ENCODE results near the gene DROSHA. TPM values are rescaled to one million over a fixed set of nuclear protein-coding genes. Genes with fewer than 3 reads are reported as not detected.
"Not testable (repeated sequence)": the region's sequence is repeated elsewhere in the genome, so short reads cannot be mapped to it uniquely, and the experiment has no call there.

The DROSHA gene
- total RNA-seq, 1 donor from 2014 or later: 54.5 TPM

- no peak for DNase-seq
Observed at GRCh38 chr5:31377274-31377946, 154.5 kb downstream of the DROSHA start.

DNA sequence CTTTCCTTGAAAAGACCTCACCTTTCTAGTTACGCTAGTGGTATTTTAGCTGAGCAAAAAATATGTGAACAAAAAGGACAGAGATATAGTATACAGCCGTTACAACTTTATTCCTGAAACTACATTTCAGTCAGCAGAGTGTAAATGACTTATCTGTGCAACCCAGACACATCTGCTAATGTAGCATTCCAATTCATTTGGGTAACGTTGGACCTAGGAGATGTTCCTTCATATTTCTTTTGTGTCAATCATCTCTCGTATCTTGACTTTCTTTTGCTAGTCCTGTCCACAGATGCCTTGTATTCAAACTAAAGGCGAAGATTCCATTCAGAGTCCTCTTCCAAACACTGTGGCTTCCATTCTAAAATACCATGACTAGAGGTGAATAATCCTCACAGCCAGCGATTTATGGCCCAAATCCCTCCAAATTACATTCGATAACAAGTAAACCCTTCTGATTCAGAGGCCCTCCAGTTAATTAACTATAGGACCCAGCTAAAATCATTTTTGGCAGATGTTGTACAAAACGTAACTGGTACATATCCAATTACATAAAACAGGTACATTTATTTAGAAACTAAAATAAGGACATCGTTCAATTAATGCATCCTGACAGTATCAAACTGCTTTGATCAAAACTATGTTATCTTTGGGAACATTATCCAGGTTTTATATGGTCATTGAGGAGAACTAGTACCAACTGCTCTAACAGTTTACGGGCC, 155.7 kb downstream of the DROSHA start:
- DNase-seq: no peak

DNA sequence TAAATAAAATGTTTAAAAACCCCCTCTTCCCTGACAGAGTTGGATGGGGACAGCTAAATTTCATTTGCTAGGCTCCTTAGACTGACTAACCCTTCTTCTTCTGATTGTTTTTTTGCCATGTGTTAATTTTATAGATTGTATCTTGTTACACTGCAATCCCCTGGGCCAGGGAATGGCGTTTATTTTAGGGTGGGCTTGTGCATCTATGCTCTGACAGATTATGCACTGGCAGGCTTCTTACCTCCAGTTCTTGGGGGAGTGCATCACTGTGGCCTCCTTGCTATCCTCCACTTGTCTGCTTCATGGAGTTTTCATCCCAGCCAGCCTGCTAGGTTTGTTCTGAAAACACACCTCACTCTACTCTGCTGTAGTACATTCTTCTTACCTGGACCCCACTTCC, 159.8 kb downstream of the DROSHA start:
- no peak for DNase-seq

DNA sequence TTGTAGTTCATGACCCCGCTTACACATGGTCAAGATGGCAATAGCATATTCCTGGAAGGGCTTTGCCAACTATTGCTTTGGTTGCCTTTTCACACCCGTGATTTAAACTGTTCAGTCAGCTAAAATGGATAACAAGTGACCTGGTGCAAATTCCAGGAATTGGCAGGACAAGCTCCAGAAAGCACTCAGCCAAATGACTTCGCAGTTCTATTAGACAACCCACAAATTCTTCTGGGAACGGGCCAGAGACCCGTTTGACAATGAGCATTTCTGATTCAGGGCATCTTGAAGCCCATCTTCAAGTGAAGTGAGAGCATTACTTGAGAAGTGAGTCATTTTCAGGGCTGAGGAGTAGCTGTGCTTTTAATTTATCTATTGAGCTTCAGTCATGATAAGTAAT, 165.0 kb downstream of the DROSHA start:
- no peak for DNase-seq

- DNase-seq: no peak
Observed at GRCh38 chr5:31365776-31366175, 166.1 kb downstream of the DROSHA start.

GRCh38 chr5:31364881-31365636, 166.8 kb downstream of the DROSHA start:
- no peak for DNase-seq

- no peak for DNase-seq
Observed at GRCh38 chr5:31362931-31363568, 168.8 kb downstream of the DROSHA start.

DNA sequence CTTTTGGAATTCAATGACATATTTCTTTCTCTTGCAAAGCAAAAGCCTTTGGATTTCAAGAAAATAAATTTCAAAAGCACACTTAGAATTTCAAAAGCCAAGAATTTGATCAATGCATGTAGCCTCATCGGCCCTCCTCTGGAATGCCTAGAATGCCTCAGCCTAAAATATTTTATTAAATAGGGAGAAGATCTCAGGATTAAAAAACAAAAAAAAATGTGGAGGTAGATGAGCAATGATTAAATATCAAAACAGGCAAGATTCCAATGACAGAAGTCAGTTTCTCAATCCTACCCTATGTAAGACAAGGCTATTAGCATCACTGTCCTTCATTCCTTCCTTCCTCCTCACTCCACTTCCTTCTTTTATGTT, 169.4 kb downstream of the DROSHA start:
- no peak for DNase-seq

DNA sequence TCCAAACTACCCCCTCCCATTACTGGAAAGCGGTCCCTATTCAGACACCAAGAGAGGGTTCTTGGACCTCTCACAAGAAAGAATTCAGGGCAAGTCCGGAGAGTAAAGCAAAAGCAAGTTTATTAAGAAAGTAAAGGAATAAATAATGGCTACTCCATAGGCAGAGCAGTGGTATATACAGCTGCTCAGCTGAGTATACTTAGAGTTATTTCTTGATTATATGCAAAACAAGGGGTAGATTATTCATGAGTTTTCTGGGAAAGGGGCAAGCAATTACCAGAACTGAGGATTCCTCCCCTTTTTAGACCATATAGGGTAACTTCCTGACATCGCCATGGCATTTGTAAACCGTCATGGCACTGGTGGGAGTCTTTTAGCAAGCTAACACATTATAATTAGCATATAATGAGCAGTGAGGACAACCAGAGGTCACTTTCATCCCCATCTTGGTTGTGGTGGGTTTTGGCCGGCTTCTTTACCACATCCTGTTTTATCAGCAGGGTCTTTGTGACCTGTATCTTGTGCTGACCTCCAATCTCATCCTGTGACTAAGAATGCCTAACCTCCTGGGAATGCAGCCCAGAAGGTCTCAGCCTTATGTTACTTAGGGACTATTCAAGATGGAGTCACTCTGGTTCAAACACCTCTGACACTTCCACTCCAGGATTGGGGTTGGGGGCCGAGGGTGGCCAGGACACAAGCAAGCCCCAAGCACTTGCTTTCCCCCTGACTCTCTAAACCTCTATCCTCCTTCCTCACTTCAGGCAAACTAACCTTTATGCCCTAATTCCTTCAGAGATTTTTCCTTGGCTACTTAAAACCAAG, 170.0 kb downstream of the DROSHA start:
- not testable (repeated sequence) for DNase-seq

DNA sequence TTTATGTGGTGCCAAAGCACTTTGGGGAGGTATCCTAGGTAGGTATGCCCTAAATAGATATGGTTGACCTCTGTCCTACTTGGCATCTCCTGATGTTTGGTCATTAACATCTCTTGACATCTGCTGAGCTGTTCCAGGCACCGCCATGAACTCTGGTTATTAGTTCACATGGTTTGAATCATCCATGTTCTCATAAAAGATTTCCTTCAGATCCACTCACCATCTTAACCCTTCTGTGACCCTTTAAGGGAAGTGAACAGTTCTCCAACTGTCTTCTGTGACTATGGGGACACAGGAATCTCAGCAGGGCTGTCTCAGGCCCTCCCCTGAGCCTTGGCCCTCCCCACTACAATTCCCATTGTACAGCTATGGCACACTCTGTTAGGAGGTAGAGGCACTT, 170.7 kb downstream of the DROSHA start:
- DNase-seq: no peak

DNA sequence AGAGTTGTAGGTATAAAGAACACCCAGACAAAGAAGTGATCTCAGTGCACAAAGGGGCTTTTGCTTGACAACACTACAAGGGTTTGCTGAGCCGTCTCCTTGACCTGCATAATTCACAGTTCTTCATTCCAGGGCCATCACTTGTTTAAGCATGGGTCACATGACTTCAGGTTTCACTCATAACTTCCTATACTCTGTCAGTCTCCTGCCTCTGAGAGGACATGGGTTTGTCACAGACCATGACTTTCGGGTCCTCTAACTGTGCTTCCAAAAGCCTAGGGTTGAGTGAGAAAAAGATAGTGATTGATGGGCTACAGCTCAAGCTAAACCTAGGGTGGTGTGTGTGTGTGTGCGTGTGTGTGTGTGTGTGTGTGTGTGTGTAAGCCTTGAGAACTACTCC, 172.1 kb downstream of the DROSHA start:
- no peak for DNase-seq

DNA sequence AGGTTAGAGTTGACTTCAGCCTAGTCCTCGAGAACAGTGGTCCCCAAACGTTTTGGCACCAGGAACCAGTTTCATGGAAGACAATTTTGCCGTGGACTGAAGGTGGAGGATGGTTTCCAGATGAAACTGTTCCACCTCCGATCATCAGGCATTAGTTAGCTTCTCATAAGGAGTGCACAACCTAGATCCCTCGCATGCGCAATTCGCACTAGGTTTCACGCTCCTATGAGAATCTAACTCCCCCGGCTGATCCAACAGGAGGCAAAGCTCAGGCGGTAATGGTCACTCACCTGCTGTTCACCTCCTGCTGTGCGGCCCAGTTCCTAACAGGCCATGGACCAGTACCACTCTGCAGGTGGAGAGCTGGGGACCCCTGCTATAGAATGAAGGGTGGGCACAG, 174.9 kb downstream of the DROSHA start:
- no peak for DNase-seq

- DNase-seq: no peak
Observed at GRCh38 chr5:31355337-31355736, 176.6 kb downstream of the DROSHA start.

Other genes starting within 250 kb of the DROSHA start
- 14.6 and 23.0 TPM in 2 replicates for gene C5orf22, start 208 bp upstream of the DROSHA start, total RNA-seq
- 2.6 and 6.6 TPM in 2 replicates for gene PDZD2, start 107.0 kb upstream of the DROSHA start, total RNA-seq

Data from dermis blood vessel endothelial cell (primary cell).